Measurements from ENCODE around the gene TGM2.

The TGM2 gene

DNA sequence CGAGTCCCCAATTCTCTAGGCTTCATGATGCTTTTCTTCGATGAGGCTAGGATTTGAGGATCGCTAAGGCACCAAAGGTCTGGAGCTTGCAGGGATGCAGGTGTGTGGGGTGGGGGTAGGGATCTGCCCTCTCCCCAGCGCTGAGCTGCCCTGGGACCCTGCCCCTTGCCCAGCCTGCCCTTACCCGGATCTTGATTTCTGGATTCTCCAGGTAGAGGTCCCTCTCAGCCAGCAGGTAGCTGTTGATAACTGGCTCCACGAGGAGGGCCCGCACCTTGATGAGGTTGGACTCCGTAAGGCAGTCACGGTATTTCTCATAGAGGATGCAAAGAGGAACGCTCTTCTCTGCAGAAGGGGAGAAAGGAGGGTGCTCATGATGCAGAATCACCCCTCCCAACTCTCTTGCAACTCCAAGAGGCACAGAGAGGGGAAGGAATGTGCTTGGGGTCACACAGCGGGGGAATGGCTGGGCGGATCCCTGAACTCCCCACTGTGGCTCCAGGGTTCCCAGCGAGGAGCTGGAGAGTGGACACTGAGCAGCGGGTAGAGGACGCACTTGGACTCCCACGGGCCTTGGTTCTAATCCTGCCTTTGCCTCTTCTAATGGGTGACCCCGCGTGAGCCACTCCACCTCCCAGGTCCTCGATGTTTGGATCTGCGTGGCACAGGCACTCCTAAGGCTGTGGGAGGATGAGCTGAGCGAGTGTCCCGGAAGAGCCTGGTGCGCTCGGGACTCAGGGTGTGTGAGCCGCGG, 32.7 kb downstream of the TGM2 start:
- no peak overlapping the region for H3K27ac Mint-ChIP-seq
- H3K4me1 Mint-ChIP-seq (ENCODE audit: low read depth), result peaks cover 6% of the 10 kb centered on the region
- H3K27me3 Mint-ChIP-seq, result no peaks in the 10 kb centered on the region
- H3K4me3 Mint-ChIP-seq, result no peak overlapping the region
- H3K9me3 Mint-ChIP-seq (ENCODE audit: low read depth), result no peaks in the 10 kb centered on the region
- no peaks in the 10 kb centered on the region for H3K36me3 Mint-ChIP-seq

DNA sequence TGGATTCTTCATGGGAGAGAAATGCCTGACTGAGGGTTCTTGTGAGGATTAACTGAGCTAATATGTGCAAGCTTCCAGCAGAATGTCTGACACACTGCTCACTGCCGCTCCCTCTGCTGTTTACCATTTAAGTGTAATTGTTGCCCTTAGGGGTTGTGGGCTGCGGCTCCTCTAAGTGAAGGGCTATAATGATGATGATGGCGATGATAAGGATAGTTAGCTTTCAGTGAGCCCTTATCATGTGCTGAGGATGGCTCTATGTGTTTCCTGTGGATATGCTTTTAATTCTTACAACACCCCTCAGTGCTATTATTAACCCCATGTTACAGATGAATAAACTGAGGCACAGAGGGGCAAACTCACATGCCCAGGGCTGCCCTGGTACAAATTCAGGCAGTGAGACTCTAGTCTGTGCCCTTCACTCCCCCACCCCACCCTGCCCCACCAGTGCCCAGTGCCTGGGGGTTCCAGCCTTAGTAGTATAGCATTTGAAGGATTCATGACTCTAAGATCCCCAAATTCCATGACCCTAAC, 33.4 kb downstream of the TGM2 start:
- peaks cover 6% of the 10 kb centered on the region for H3K4me1 Mint-ChIP-seq (ENCODE audit: low read depth)
- no peaks in the 10 kb centered on the region for H3K36me3 Mint-ChIP-seq
- H3K27ac Mint-ChIP-seq, result no peak overlapping the region
- no peak overlapping the region for H3K4me3 Mint-ChIP-seq
- H3K27me3 Mint-ChIP-seq, result no peaks in the 10 kb centered on the region
- H3K9me3 Mint-ChIP-seq (ENCODE audit: low read depth), result no peaks in the 10 kb centered on the region

DNA sequence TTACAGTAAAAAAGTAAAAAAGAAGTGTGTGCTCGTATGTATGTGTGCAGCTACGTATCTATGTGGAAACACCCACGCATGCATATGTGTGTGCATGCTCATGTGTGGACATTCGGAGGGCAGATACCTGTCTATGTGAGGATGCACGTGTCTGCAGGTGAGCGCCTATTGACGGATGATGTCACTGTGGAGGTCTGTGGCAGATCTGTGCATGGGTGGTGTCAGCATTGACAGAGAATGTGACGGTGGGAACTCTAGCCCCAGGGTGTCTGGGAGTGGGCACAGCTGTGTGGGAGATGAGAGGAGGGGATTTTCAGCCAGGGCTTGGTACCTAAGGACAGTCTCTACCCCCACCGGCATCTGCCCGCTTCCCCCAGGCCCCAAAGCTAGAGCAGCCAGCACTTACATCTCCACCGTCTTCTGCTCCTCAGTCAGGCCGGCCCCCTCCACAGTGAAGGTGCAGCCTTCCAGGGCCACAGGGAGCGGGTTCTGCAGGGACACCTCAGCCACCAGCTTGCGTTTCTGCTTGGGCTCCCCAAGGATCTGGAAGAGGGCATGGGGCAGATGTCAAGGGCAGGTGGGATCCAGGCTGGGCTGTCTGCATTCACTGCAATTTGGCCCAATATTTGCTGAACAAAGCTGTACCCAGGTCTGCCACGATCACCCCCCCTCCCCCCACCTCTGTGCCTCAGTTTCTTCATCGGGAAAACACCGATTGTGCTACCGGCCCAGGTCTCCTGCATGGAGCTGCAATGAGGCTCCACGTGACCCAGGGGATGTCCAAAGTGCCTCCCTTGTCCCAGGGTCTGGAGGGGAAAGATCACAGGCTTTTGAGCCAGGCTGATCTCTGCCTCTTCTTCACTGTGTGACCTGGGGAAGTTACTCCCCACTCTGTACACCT, 34.1 kb downstream of the TGM2 start:
- H3K4me3 Mint-ChIP-seq, result no peak overlapping the region
- no peaks in the 10 kb centered on the region for H3K9me3 Mint-ChIP-seq (ENCODE audit: low read depth)
- H3K4me1 Mint-ChIP-seq (ENCODE audit: low read depth), result peaks cover 6% of the 10 kb centered on the region
- H3K27me3 Mint-ChIP-seq, result no peaks in the 10 kb centered on the region
- H3K36me3 Mint-ChIP-seq, result no peaks in the 10 kb centered on the region
- no peak overlapping the region for H3K27ac Mint-ChIP-seq

DNA sequence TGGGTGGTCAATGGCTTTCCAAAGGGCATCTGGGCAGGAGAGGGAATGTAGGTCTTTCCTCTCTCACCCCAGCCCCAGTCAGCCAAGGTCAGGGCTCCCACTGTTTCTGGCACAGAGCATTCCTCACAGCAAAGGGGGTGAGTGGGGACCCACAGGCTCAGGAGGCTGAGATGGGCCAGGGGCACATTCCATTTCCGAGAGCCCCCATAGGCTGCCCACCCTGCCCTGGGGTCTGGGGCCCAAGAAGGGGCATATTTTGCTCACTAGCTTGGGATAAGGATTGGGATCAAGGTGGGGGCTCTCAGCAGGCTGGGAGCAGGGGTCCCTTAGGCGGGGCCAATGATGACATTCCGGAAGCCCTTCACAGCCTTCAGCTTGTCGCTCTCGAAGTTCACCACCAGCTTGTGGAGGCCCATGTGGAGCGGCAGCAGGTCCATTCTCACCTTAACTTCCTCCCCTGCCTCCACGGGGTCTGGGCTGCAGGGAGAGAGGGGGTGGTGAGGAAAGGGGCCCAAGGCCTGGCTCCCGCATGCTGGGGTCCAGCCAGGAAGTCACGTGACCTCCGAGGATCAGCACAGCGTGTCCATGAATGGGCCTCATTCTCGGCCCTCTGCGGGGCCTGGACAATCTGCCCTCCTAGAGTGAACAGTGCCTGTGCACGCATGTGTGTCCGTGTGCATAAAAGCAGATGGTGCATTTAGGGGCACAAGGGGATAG, 35.0 kb downstream of the TGM2 start:
- H3K27ac Mint-ChIP-seq, result no peak overlapping the region

DNA sequence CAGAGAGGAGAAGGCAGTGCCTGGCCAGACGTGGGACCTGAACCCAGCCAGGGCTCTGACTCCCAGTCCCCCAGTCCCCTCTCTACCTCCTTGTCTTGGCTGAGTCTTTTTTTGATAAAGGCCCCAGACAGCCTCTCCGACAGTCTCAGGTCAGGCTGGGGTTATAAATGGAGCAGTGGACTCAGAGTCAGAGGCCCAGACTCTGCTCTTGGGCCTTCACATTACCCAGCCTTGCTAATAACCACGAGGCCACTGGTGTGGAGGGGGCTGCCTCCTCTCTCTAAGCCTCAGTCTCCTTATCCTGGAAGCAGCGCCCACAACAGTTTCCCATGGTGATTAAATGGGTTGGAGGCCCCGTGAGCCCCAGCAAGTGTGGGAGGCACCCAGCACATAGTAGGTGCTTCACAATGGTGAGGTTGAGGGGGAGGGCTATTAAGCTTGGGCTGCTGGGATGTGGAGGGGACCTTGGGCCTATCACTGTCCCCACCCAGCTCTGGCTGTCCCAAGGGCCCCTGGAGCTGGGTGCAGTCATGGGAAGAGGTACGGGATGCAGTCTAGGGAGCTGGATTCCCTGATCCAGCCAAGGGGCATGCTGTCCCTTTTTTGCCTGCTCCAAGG, 35.7 kb downstream of the TGM2 start:
- Mint-ChIP-seq H3K4me3 (no peak overlapping the region), H3K36me3 (no peaks in the 10 kb centered on the region), H3K27me3 (no peaks in the 10 kb centered on the region), H3K27ac (no peak overlapping the region), H3K9me3 (ENCODE audit: low read depth) (no peaks in the 10 kb centered on the region), H3K4me1 (ENCODE audit: low read depth) (peaks cover 2% of the 10 kb centered on the region)

More for the DNA sequence above, 35.0 kb downstream of the TGM2 start:
- no peaks in the 10 kb centered on the region for H3K27me3 Mint-ChIP-seq
- peaks cover 6% of the 10 kb centered on the region for H3K4me1 Mint-ChIP-seq (ENCODE audit: low read depth)
- H3K36me3 Mint-ChIP-seq, result no peaks in the 10 kb centered on the region
- no peaks in the 10 kb centered on the region for H3K9me3 Mint-ChIP-seq (ENCODE audit: low read depth)
- no peak overlapping the region for H3K4me3 Mint-ChIP-seq

DNA sequence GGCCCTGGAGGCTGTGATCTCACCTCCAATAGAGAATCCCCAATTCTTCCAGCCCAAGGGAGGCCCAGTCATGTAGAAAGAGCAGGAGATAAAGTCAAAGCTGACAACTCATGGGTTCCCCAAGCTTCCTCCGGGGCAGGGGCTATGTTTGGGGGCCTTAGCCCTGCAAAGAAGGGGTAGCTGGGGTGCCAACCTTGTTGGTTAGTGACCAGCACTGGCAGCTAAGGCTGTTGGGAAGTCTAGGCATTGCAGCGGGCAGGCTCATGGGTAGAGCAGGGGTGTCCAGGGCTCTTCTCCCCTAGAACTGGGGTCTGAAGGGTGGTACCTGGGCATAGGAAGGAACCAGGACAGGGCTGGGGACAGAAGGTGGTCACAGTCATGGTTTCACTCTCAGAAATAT, 36.4 kb downstream of the TGM2 start:
- no peaks in the 10 kb centered on the region for H3K36me3 Mint-ChIP-seq
- no peaks in the 10 kb centered on the region for H3K9me3 Mint-ChIP-seq (ENCODE audit: low read depth)
- no peak overlapping the region for H3K4me3 Mint-ChIP-seq
- H3K27me3 Mint-ChIP-seq, result no peaks in the 10 kb centered on the region
- no peak overlapping the region for H3K27ac Mint-ChIP-seq
- H3K4me1 Mint-ChIP-seq (ENCODE audit: low read depth), result no peaks in the 10 kb centered on the region

DNA sequence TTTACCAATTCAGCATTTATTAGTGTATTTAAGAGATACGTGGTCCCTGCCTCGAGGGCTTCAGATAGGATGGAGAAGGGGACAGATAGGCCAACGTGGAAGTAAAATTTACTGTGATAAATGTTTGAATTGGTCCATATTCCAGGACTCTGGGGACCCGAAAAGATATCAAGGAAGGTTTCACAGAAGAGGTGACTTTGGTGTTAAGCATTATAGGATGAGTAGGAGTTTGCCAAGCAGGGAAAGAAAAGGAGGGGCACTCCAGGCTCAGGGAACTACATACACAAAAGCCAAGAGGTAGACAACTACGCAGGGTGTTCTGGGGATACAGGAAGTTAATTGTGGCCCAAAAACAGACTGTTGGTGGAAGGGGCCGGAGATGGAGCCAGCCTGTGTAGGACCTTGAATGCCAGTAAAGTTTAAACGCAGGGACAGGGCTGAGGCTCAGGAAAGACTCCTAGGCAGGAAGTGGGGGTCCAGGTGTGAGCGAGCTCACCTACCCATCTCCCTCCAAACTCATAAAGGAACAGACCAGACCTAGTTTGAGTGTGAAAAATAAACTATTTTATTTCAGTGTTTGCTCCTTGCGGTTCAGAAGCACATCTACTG, 37.0 kb downstream of the TGM2 start:
- H3K9me3 Mint-ChIP-seq (ENCODE audit: low read depth), result no peaks in the 10 kb centered on the region
- H3K4me3 Mint-ChIP-seq, result no peak overlapping the region
- no peaks in the 10 kb centered on the region for H3K27me3 Mint-ChIP-seq
- no peak overlapping the region for H3K27ac Mint-ChIP-seq
- no peaks in the 10 kb centered on the region for H3K4me1 Mint-ChIP-seq (ENCODE audit: low read depth)
- H3K36me3 Mint-ChIP-seq, result no peaks in the 10 kb centered on the region

DNA sequence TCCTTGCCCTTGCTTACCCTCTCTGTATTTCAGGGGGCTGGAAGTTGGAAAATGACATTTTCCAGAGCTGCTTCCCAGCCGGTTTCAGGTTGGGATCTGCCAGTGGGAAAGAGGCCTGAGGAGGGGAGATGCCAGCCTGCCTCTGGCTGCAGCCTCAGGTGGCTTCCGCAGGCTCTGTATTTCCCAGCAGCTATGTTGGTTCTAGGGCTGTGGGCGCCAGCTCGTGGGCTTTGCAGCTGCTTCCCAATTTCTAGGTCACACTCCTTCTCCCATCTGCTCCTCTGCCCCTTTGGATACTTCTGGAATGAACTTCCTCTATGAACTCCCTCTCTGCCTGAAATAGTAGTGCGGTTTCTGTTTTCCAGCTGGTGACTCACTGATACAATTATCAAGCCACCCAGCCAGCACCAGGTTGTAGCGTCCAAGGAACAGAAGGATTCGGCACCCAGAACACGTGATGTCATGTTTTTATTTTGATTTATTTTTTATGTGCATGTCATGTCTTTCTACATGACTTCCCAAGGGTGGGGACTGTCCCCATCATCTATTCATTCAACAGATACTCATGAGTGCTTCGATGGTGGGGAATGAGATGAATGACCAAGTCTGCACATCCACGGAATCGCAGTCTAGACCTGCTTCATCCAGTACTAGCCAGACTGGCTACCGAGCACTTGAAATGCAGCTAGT, 38.0 kb downstream of the TGM2 start:
- Mint-ChIP-seq H3K4me1 (ENCODE audit: low read depth) (no peaks in the 10 kb centered on the region), H3K9me3 (ENCODE audit: low read depth) (no peaks in the 10 kb centered on the region), H3K27ac (no peak overlapping the region), H3K36me3 (no peaks in the 10 kb centered on the region), H3K4me3 (no peak overlapping the region), H3K27me3 (no peaks in the 10 kb centered on the region)

DNA sequence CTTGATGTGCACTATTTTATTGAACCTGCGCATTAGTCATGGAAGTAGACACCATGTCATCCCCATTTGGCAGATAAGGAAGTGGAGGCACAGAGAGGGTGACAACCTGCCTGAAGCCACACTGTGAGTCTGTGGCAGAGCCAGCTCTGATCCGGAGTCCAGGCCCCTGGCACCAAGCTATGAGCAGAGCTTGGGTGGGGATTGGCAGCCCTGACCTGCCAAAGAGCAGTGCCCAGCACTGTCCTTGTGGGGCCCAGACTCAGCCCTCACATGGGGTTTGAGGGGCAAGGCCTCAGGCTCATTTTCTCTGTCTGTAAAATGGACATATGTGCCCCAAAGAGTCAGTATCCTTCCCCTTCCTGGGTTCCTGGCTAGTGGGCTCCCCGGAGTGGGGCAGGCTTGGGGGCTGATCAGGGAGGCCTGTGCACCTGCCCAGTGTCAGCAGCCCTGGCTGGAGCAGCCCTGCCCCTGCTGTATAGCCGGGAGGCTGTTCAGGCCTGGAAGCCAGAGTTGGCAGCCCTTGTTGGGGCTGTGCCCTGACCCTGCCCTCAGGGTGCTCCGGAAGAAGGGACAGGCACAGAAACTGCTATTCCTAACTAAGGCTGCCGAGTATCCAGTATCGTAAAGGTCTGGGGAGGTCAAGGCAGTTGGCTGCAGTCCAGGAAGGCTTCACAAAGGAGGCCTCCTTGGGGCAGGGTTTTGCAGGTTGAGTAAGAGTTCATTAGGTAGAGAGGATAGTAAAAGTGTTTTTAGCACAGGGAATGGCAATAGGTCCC, 38.7 kb downstream of the TGM2 start:
- H3K9me3 Mint-ChIP-seq (ENCODE audit: low read depth), result no peaks in the 10 kb centered on the region
- no peaks in the 10 kb centered on the region for H3K36me3 Mint-ChIP-seq
- no peak overlapping the region for H3K27ac Mint-ChIP-seq
- no peaks in the 10 kb centered on the region for H3K27me3 Mint-ChIP-seq
- no peak overlapping the region for H3K4me3 Mint-ChIP-seq
- no peaks in the 10 kb centered on the region for H3K4me1 Mint-ChIP-seq (ENCODE audit: low read depth)

DNA sequence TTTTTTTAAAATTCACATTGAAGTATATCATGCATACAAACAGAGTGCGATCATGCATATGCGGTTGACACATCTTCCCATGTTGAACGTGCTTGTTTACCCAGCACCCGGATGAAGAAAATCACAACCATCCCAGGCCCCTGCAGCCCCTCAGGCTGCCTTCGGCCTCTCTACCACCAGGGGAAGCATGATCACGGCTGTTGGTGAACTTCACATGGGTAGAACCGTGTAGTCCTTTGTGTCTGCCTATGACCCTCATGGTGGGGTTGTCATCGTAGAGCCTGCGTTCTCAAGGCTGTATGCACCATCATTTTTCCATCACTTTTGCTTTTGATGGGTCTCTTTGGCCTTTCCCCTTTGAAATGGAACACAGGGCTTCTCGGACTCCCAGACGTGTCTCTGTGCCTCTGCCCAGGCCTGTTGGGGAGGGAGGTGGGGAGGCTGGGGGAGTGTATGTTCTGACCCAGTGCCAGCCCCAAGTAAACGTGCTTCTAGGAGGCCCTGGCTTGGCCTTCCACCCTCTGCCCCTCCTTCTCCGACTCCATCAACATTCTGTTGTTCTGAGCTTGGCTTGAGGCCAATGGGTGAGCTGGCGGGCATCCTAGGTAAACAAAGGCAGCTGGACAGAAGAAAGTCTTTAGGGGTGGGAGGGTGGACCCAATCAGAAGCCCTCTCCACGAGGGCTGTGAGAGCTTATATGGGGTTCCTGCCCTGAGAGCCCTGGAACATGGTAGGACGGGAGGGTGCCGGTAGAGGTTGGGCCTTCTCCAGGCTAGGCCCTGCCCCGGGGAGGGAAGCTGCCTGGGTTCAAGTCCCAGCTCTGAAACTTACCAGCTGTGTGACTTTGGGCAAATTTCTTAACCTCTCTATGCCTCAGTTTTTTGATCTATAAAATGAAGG, 39.7 kb downstream of the TGM2 start:
- Mint-ChIP-seq H3K4me1 (ENCODE audit: low read depth) (no peaks in the 10 kb centered on the region), H3K27me3 (no peaks in the 10 kb centered on the region), H3K4me3 (no peak overlapping the region), H3K9me3 (ENCODE audit: low read depth) (no peaks in the 10 kb centered on the region), H3K27ac (no peak overlapping the region), H3K36me3 (no peaks in the 10 kb centered on the region)

DNA sequence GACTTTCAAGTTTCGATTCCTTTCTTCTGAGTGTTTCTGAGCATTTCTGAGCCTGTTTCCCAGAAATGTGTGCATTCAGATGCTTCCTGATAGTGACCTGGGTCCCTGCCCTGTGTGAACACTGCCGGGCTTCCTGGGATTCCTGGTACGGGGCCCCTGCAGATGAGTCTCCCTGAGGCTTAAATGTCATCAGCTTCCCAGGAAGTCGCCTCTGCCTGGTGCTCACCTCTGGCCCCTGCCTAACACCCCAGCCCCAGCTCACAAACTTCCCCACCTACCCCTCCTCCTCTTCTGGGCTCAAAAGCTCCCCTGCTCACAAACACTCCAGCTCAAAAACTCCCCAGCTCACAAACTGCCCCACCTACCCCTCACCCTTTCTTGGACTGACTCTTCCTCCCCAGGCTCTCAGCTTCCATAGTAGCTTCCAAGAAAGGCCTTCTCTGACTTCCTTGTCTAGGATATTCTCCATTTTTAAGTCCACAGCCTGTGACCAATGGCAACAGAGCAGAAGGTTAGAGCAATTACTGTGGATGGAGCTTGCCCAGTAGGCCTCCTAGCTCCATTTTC, 42.0 kb downstream of the TGM2 start:
- H3K4me1 Mint-ChIP-seq (ENCODE audit: low read depth), result no peaks in the 10 kb centered on the region
- H3K27ac Mint-ChIP-seq, result no peak overlapping the region

DNA sequence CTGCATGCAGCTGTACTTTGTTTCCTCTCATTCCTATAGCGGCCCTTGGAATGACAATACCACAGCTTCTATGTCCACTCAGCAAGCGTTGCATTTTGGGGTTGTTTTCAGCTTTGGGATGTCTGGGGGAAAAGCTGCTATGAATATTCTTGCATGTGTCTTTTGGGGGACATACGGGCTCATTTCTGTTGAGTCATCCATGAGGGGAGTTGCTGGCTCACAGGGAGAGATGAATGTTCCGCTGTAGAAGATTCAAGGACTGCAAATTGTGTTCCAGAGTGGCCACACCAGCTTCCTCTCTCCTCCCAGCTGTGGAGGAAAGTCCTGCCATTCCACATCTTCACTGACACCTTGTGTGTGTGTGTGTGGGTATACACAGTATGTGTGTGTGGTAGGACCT, 43.3 kb downstream of the TGM2 start:
- H3K9me3 Mint-ChIP-seq (ENCODE audit: low read depth), result no peaks in the 10 kb centered on the region
- no peaks in the 10 kb centered on the region for H3K27me3 Mint-ChIP-seq
- no peak overlapping the region for H3K27ac Mint-ChIP-seq
- H3K4me3 Mint-ChIP-seq, result no peak overlapping the region
- H3K4me1 Mint-ChIP-seq (ENCODE audit: low read depth), result no peaks in the 10 kb centered on the region
- H3K36me3 Mint-ChIP-seq, result peaks cover 2% of the 10 kb centered on the region

More for the DNA sequence above, 42.0 kb downstream of the TGM2 start:
- H3K9me3 Mint-ChIP-seq (ENCODE audit: low read depth), result no peaks in the 10 kb centered on the region
- H3K4me3 Mint-ChIP-seq, result no peak overlapping the region
- H3K27me3 Mint-ChIP-seq, result no peaks in the 10 kb centered on the region
- H3K36me3 Mint-ChIP-seq, result peaks cover 2% of the 10 kb centered on the region

Measured in activated naive CD8-positive, alpha-beta T cell (primary cell).